ENCODE data around the gene PNLIPRP3.

Gene PNLIPRP3

DNA sequence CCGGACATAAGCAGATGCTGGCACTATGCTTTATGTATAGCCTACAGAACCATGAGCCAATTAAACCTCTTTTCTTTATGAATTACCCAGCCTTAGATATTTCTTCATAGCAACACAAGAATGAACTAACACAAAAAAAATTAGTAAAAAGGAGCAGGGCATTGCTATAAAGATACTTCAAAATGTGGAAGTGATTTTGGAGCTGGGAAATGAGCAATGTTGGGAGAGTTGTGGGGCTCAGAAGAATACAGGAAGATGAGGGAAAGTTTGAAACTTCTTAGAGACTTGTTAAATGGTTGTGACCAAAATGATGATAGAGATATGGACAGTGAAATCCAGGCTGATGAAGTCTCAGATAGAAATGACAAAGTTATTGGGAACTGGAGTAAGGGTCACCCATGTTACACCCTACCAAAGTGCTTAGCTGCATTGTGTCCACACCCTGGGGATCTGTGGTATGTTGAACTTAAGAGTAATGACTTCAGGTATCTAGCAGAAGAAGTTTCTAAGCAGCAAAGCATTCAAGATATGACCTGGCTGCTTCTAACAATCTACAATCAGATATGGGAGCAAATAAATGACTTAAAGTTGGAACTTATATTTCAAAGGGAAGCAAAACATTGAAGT lies 24.2 kb downstream of the PNLIPRP3 start:
- DNase-seq = no peak

DNA sequence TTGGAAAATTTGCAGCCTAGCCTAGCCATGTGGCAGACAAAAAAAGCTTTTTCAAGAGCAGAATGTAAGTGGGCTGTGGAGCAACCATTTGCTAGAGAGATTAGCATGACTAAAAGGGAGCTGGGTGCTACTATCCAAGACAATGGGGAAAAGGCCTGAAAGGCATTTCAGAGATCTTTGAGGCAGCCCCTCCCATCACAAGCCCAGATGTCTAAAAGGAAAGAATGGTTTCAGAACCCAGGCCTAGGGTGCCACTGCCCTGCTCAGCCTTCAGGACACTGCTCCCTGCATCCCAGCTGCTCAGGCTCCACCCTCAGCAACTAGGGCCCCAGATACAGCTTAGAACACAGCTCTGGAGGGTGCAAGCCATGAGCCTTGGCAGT lies 24.7 kb downstream of the PNLIPRP3 start:
- no peak for DNase-seq

- no peak for DNase-seq
These were observed 29.8 kb downstream of the PNLIPRP3 start for GRCh38 chr10:116457488-116457887.

DNA sequence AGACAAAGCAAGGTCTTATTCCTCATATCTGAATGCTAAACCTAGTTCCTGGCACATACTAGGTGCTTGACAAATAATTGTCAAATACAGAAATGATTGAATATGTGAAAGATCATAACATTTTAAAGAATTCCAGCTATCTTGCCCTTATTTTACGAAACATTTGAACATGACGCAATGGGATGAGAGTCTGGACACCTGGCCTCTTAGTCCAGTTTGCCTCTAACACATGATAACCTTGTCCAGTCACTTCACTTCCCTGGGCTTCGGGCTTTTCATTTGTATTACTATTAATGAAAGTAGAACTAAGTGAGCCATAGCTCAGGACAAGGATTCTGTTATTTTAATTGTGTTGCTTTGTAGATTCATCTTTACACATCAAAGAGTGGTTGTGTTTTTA lies 32.6 kb downstream of the PNLIPRP3 start:
- no peak for DNase-seq

- DNase-seq = no peak
These were observed 34.0 kb downstream of the PNLIPRP3 start for GRCh38 chr10:116461680-116462079.

GRCh38 chr10:116464257-116464656 lies 36.6 kb downstream of the PNLIPRP3 start:
- no peak for DNase-seq

DNA sequence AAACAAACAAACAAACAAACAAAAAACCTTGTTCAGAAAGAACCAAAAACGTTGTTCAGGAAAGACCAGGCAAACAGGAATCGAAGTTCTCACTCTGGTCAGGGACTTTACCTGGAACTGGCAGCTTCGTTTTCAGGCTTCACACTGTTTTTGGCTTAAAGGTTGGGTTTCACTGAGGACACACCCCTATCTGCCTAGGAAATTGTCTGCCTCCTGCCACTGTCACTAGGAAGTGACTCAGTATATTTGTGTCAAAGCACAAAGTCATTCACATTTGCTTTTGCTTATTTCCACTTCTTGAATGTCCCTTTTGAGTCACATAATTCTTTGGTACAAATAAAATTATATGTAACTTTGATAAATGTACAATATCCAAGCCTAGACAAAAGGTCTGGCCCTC lies 37.9 kb downstream of the PNLIPRP3 start:
- DNase-seq = no peak

- DNase-seq = no peak
These were observed 39.2 kb downstream of the PNLIPRP3 start for GRCh38 chr10:116466715-116467422.

GRCh38 chr10:116469437-116469836 lies 41.8 kb downstream of the PNLIPRP3 start:
- no peak for DNase-seq

- DNase-seq = no peak
These were observed 42.4 kb downstream of the PNLIPRP3 start for GRCh38 chr10:116470071-116470470.

- DNase-seq = no peak
These were observed 43.2 kb downstream of the PNLIPRP3 start for GRCh38 chr10:116470768-116471415.

DNA sequence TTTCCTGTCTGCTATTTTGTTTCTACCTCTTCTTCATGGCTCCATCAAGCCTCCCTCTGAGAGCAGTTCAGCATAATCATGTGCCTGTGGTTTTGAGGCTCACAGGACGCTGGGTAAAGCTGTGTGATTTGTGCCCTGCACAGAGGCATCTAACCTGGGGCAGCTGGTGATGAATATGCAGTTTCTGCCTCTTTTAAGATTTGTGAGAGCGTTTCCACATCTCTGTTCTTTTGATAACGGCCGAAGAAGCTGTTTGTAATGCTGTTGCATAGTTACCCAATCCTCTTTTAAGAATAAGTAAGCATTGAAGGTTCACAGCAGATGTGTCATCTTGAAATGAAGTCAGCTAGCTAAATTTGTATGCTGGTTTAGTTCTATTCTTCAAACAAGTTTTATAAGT lies 45.2 kb downstream of the PNLIPRP3 start:
- no peak for DNase-seq

GRCh38 chr10:116475866-116476265 lies 48.2 kb downstream of the PNLIPRP3 start:
- DNase-seq = no peak

- no peak for DNase-seq
These were observed 48.8 kb downstream of the PNLIPRP3 start for GRCh38 chr10:116476461-116476860.

DNA sequence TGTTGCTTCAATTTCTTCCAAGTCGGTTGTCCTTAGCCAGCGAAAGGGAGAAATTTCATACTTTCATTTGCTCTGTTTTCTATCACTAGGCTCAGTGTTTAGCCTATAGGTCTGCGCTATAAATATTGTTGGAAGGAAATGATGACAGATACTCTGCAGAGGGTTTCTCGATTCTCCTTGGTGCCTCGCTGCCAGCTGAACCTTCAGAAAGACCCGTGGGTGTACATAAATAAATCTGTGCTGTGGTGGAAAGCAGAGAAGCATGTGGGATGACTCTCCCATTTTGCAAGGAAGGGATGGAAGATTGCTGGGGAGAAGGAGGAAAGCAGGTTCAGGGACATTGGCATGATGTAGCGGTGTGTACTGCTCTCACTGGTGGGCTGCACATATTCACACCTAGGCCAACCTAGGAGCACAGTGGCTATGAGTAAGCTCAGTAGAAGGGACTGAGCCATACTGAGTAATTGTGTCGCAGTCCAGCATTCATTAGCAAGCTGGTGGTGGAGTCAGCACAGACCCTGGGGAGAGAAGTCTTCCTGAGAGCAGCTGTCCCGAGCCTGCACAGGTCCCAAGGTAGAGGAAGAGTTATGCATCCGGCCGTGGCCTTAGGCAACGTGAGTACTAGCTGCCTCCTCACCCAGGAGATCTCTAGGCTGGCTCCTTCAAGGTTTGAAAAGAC lies 50.5 kb downstream of the PNLIPRP3 start:
- no peak for DNase-seq

DNA sequence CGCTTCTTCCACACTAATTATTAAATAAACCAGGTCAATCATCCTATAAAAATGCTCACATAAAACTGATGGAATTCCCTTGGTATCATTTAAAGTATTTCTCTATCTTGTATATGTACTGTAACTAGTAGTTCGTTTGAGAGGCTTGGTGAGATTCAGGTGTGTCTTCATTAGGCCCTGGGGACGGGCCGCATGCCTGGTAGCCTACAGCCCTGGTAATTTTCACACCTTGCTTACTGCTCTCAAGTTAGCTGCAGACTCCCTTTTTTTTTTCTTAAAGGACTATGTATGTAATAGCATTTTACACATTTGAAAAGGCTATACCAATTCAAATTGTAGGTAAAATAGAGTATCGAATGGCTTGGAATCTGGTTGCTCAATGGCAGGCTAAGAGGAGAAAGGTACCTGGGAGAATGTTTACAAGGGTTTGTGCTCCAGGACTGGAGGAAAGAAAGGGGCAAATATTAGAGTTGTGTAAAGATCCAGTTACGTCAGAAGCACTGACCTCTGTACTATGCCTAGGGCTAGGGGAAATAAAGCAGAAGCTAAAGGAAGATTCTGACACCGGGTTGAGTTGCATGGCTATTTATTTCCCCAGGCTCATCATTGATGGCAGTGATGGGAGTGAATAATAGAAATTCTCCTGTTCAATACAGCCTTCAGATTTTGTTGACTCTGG lies 59.3 kb downstream of the PNLIPRP3 start:
- DNase-seq = no peak

GRCh38 chr10:116487522-116488430 lies 60.1 kb downstream of the PNLIPRP3 start:
- DNase-seq = no peak

DNA sequence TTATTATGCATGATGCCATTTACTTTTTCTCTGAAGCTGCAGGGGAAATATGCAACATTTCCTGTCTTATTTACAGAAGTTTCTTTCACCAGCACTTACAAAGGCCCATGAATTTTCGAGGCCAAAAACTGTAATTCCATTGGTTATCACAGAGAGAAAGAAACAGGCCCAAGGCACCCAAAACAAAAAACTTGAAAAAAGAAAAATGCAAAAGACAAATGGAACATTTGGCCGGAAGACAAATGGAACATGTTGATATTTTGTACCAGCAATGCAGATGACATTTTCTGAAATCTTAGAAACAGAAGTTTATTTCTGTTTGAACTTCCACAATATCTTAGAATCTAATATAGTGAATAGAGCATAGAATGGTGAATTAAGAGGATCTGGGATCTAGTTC lies 61.8 kb downstream of the PNLIPRP3 start:
- DNase-seq = no peak

GRCh38 chr10:116490028-116490662 lies 62.5 kb downstream of the PNLIPRP3 start:
- peak; percentile 9 for DNase-seq

DNA sequence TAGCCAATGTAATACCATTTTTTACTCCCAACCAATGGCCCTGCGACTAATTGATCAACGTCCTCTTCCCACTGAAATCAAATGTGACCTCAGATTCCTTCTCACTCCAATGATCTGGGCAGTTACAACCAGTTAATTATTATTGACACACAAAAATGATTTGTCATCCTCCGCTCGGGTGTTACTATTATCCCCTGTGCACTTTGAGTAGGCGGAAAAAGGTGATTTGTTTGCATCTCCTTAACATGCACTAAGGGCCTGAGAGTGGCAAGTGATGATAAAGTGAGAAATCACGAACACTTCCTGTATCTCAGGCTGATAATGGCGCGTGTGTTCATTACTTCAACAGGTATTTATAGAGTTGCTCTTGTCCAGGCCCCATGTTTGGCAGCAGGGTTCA lies 77.1 kb downstream of the PNLIPRP3 start:
- no peak for DNase-seq

GRCh38 chr10:116510565-116510964 lies 82.9 kb downstream of the PNLIPRP3 start:
- no peak for DNase-seq

GRCh38 chr10:116511365-116511764 lies 83.7 kb downstream of the PNLIPRP3 start:
- DNase-seq = no peak
